Measurements from ENCODE around the gene CFL2. TPM values are rescaled to one million over a fixed set of nuclear protein-coding genes. Genes with fewer than 3 reads are reported as not detected.
"Not testable (repeated sequence)": the region's sequence is repeated elsewhere in the genome, so short reads cannot be mapped to it uniquely, and the experiment has no call there.

CFL2 gene
- total and polyA plus RNA-seq, 10 donors = 9.8 to 32.8 (median 21.6) TPM

DNA sequence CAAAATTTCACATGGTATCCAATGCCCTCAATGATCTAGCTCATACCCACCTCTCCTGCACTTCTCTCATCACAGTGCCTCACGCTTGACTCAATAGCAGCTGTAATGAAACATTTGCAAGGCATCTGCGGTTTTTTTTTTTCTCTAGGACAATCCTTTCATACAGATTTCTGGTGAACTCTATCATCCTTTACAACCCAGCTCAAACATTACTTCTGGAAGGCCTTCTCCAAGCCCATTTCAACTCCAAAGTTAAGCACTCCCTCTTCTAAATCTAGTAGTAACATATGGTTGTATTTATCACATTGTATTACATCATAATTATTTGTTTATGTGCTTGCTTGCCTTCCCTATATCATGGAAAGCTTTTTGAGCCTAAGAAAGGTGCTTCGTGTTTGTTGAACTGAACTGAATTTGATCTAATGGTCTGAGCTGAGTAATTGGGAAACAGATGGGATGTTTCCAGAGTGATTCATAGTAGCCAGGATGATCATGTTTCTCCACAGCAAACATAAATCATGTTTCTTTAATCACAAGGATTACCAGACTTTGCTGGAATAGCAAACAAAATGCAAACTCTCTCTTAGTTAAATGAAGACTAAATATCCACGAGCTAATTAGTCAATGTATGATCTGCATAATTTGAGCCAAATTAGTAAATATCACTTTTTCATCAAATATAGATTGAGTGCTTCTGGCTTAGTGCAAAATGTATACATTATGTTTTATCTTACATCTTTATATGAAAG is 14.3 kb downstream of the CFL2 start:
- intact Hi-C loops (cut with DNase I; ENCODE audit: low total_unique reads) = no loop called here
- 54 to 76% (median 62%) methylated on average over 4 of the region's 4 CpGs for WGBS, 5 donors

DNA sequence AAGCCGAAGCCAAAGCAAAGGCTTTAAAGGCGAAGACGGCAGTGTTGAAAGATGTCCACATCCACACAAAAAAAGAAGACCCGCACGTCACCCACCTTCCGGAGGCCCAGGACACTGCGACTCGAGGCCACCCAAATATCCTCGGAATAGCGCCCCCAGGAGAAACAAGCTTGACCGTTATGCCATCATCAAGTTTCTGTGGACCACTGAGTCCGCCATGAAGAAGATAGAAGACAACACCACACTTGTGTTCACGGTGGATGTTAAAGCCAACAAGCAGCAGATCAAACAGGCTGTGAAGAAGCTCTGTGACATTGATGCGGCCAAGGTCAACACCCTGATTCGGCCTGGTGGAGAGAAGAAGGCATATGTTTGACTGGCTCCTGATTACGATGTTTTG is 20.2 kb downstream of the CFL2 start:
- H3K4me3 ChIP-seq; H3K36me3 ChIP-seq; H3K27ac ChIP-seq; DNase-seq; intact Hi-C loops (cut with DNase I; ENCODE audit: low total_unique reads); H3K27me3 ChIP-seq (replicated peaks in 1 of 7); H3K9me3 ChIP-seq; H3K4me1 ChIP-seq: not testable (repeated sequence)
- WGBS, 5 donors = 91 to 98% (median 93%) methylated on average over 16 of the region's 16 CpGs

More for the DNA sequence above, 14.3 kb downstream of the CFL2 start:
- no peaks in the 10 kb centered on the region for H3K4me1 ChIP-seq
- no peak for TF ChIP-seq POLR2AphosphoS5 (IDR thresholded peaks at IDR 0.05)
- no peak for TF ChIP-seq POLR2A (IDR thresholded peaks at IDR 0.05)
- TF ChIP-seq, protein P1, sequence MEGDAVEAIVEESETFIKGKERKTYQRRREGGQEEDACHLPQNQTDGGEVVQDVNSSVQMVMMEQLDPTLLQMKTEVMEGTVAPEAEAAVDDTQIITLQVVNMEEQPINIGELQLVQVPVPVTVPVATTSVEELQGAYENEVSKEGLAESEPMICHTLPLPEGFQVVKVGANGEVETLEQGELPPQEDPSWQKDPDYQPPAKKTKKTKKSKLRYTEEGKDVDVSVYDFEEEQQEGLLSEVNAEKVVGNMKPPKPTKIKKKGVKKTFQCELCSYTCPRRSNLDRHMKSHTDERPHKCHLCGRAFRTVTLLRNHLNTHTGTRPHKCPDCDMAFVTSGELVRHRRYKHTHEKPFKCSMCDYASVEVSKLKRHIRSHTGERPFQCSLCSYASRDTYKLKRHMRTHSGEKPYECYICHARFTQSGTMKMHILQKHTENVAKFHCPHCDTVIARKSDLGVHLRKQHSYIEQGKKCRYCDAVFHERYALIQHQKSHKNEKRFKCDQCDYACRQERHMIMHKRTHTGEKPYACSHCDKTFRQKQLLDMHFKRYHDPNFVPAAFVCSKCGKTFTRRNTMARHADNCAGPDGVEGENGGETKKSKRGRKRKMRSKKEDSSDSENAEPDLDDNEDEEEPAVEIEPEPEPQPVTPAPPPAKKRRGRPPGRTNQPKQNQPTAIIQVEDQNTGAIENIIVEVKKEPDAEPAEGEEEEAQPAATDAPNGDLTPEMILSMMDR (IDR thresholded peaks at IDR 0.05 in 8 of 11, conservative IDR thresholded peaks at IDR 0.05 in 3 of 11) = no peak
- H3K36me3 ChIP-seq = no peaks in the 10 kb centered on the region
- no peaks in the 10 kb centered on the region for H3K9me3 ChIP-seq
- H3K4me3 ChIP-seq = no peak overlapping the region
- H3K27ac ChIP-seq = no peak overlapping the region
- H3K27me3 ChIP-seq (replicated peaks in 1 of 7) = no peaks in the 10 kb centered on the region
- DNase-seq = no peak

DNA sequence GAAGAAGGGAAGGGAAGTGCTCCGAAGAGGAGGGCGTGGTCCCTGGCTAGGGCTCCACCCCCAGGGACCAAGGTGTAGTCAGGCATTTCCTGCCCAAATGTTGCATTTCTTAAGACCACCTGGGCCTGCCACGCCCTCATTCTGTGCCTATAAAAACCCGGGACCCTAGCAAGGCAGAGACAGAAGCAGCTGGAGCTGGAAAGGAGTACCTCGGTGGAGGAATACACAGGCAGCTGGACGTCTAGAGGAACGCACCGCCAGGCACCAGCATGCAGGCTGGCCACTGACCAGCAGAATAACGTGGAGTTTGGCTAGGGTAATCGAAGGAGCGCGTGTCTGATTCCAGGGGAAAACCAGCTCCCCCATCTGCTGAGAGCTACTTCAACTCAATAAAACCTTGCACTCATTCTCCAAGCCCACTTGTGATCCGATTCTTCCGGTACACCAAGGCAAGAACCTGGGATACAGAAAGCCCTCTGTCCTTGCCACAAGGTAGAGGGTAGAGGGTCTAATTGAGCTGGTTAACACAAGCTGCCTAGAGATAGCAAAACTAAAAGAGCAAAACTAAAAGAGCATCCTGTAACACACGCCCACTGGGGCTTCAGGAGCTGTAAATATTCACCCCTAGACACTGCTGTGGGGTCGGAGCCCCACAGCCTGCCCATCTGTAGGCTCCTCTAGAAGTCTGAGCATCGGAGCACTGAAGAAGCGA is 21.0 kb downstream of the CFL2 start:
- H3K4me3 ChIP-seq = peak overlapping the region in 6 of 8 donors; percentile 4 to 61 (median 20)

DNA sequence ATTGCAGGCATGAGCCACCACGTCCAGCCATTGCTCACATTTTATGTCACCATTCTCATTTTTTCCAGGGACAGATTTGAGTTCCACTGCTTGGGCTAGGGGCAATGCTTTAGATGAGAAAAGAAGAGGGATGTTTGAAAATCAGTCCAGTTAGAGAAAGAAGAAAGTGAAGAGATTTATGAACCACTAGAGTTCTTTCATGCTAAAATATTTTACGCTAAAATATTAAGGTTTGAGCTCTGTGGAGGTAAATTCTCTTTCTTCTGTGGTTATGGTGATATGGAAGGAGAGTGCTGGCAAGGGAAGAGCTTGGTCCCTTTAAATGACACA is 21.5 kb downstream of the CFL2 start:
- Histone ChIP-seq H3K36me3 (no peaks in the 10 kb centered on the region), H3K9me3 (no peaks in the 10 kb centered on the region), H3K27ac (no peak overlapping the region), H3K4me1 (peaks cover 0 to 8% (median 2%) of the 10 kb centered on the region in 6 donors), H3K27me3 (replicated peaks in 1 of 7) (no peaks in the 10 kb centered on the region), H3K4me3 (peak overlapping the region in 5 of 8 donors; percentile 4 to 61 (median 22))
- intact Hi-C loops (cut with DNase I; ENCODE audit: low total_unique reads) = no loop called here
- no peak for DNase-seq
- 78 to 92% (median 83%) methylated on average over 2 of the region's 2 CpGs for WGBS, 5 donors
- TF ChIP-seq POLR2AphosphoS5 (IDR thresholded peaks at IDR 0.05) (no peak), POLR2A (IDR thresholded peaks at IDR 0.05) (no peak)
- TF ChIP-seq, protein P1 (IDR thresholded peaks at IDR 0.05 in 8 of 11, conservative IDR thresholded peaks at IDR 0.05 in 3 of 11) = no peak

More for the DNA sequence above, 21.0 kb downstream of the CFL2 start:
- intact Hi-C loops (cut with DNase I; ENCODE audit: low total_unique reads) = no loop called here
- DNase-seq = no peak
- peaks cover 0 to 8% (median 2%) of the 10 kb centered on the region in 6 donors for H3K4me1 ChIP-seq
- no peaks in the 10 kb centered on the region for H3K36me3 ChIP-seq
- H3K27ac ChIP-seq = no peak overlapping the region
- 61 to 71% (median 67%) methylated on average over 15 to 18 of the region's 18 CpGs for WGBS, 5 donors
- H3K9me3 ChIP-seq = no peaks in the 10 kb centered on the region
- no peaks in the 10 kb centered on the region for H3K27me3 ChIP-seq (replicated peaks in 1 of 7)
- TF ChIP-seq, protein P1 (IDR thresholded peaks at IDR 0.05 in 8 of 11, conservative IDR thresholded peaks at IDR 0.05 in 3 of 11) = no peak
- TF ChIP-seq POLR2AphosphoS5 (IDR thresholded peaks at IDR 0.05) (no peak), POLR2A (IDR thresholded peaks at IDR 0.05) (no peak)

Data from spleen (tissue), 11 donors.